Fibroblast of lung (primary cell): ENCODE measurements around the gene CCDC73. TPM values are rescaled to one million over a fixed set of nuclear protein-coding genes. Genes with fewer than 3 reads are reported as not detected.

ENCODE experiments used
- DNase-seq, 2 donors: peaks; one replicate each; pipeline versions ENCODE4 v3.0.0 to v3.0.0-alpha.2; 2010; ENCODE audit warnings: low read depth in 2 of 2
- H2AFZ ChIP-seq: 2 replicates; pipeline ENCODE4 v1.5.1; 2012; ENCODE audit warnings: low read length, control low read depth, inconsistent platforms
- H3K27ac ChIP-seq: 2 replicates; pipeline ENCODE4 v1.5.1; 2011; ENCODE audit warnings: low read length, control low read depth; ENCODE audit not compliant: insufficient read depth
- H3K27me3 ChIP-seq: 2 replicates; pipeline ENCODE4 v1.5.1; 2011; ENCODE audit warnings: mild to moderate bottlenecking, low read length; ENCODE audit not compliant: control insufficient read depth, insufficient read depth
- H3K36me3 ChIP-seq: 2 replicates; pipeline ENCODE4 v1.5.1; 2011; ENCODE audit warnings: low read length; ENCODE audit not compliant: control insufficient read depth, insufficient read depth
- H3K4me1 ChIP-seq: 2 replicates; pipeline ENCODE4 v1.5.1; 2011; ENCODE audit warnings: low read length; ENCODE audit not compliant: control insufficient read depth, insufficient read depth; ENCODE audit errors: extremely low read depth
- H3K4me2 ChIP-seq: 2 replicates; pipeline ENCODE4 v1.5.1; 2011; ENCODE audit warnings: low read length, control low read depth; ENCODE audit not compliant: insufficient read depth; ENCODE audit errors: extremely low read depth
- H3K4me3 ChIP-seq, 4 experiments: fragments of 200-600 bp in 1 of 4; sonication (generic) in 1 of 4; replicated peaks in 1 of 4; 2 replicates each; pipeline ENCODE4 v1.5.1; 2011 to 2016; ENCODE audit warnings: low read length in 4 of 4, low read depth in 3 of 4, mild to moderate bottlenecking in 3 of 4, control low read depth in 2 of 4, inconsistent platforms in 1 of 4, mixed read lengths in 1 of 4; ENCODE audit not compliant: insufficient read depth in 1 of 4; ENCODE audit errors: control extremely low read depth in 1 of 4
- H3K79me2 ChIP-seq: 2 replicates; pipeline ENCODE4 v1.5.1; 2012; ENCODE audit warnings: mild to moderate bottlenecking, low read length, inconsistent platforms; ENCODE audit not compliant: control insufficient read depth, insufficient read depth
- H3K9ac ChIP-seq: 2 replicates; pipeline ENCODE4 v1.5.1; 2011; ENCODE audit warnings: mild to moderate bottlenecking, low read length, control low read depth; ENCODE audit not compliant: insufficient read depth
- H3K9me3 ChIP-seq: 2 replicates; pipeline ENCODE4 v1.5.1; 2012; ENCODE audit warnings: low read depth, low read length; ENCODE audit not compliant: control insufficient read depth, insufficient read depth
- H4K20me1 ChIP-seq: 2 replicates; pipeline ENCODE4 v1.5.1; 2011; ENCODE audit warnings: low read length; ENCODE audit not compliant: control insufficient read depth, insufficient read depth; ENCODE audit errors: extremely low read depth
- CTCF ChIP-seq, 2 donors: IDR thresholded peaks in 1 of 2; conservative IDR thresholded peaks in 1 of 2; 1 replicate in 1 of 2; 2 replicates in 1 of 2; pipeline ENCODE4 v1.5.1; 2011 to 2012; ENCODE audit warnings: low read length in 2 of 2, control low read depth in 1 of 2, inconsistent platforms in 1 of 2, low read depth in 1 of 2, mild to moderate bottlenecking in 1 of 2
- EZH2 ChIP-seq: IDR thresholded peaks from 2 replicates; pipeline ENCODE4 v1.5.1; 2012; ENCODE audit warnings: low read length, control low read depth, mild to moderate bottlenecking; ENCODE audit errors: missing control alignments
- polyA plus RNA-seq, 2 donors: library from polyadenylated mRNA; depleted of rRNA in 1 of 2; stranded (reverse) in 1 of 2; unstranded in 1 of 2; fragments of >200 nt; gene quantifications; 2 replicates each; pipeline ENCODE4 v1.2.1, GENCODE V29; 2011 to 2012; ENCODE audit warnings: missing spikeins in 1 of 2
- total RNA-seq: library from RNA; depleted of rRNA; stranded (reverse); fragments of >200 nt; gene quantifications from 2 replicates; pipeline ENCODE4 v1.2.1, GENCODE V29; 2014

CCDC73 gene
- total and polyA plus RNA-seq, 2 donors (not counting 1 experiment from before 2014, with no cell fraction given), result under 0.01 TPM; not detected in 1

GRCh38 chr11:32594272-32594671 is 200.2 kb downstream of the CCDC73 start:
- no peak overlapping the region for H3K4me3 ChIP-seq
- H3K27me3 ChIP-seq, result no peaks in the 10 kb centered on the region
- H4K20me1 ChIP-seq, result no peaks in the 10 kb centered on the region
- TF ChIP-seq EZH2 (no peak), CTCF (conservative IDR thresholded peaks at IDR 0.05 in 1 of 2, IDR thresholded peaks at IDR 0.05 in 1 of 2; ENCODE audit: low read depth in 1 of 2, low read length in 2 of 2) (no peak)
- no peak overlapping the region for H2AFZ ChIP-seq
- H3K9me3 ChIP-seq, result no peaks in the 10 kb centered on the region
- no peak overlapping the region for H3K9ac ChIP-seq
- H3K4me1 ChIP-seq, result no peaks in the 10 kb centered on the region
- no peak overlapping the region for H3K27ac ChIP-seq
- peaks cover 12% of the 10 kb centered on the region for H3K36me3 ChIP-seq
- H3K4me2 ChIP-seq, result no peak overlapping the region
- H3K79me2 ChIP-seq, result peaks cover 4% of the 10 kb centered on the region
- no peak for DNase-seq

DNA sequence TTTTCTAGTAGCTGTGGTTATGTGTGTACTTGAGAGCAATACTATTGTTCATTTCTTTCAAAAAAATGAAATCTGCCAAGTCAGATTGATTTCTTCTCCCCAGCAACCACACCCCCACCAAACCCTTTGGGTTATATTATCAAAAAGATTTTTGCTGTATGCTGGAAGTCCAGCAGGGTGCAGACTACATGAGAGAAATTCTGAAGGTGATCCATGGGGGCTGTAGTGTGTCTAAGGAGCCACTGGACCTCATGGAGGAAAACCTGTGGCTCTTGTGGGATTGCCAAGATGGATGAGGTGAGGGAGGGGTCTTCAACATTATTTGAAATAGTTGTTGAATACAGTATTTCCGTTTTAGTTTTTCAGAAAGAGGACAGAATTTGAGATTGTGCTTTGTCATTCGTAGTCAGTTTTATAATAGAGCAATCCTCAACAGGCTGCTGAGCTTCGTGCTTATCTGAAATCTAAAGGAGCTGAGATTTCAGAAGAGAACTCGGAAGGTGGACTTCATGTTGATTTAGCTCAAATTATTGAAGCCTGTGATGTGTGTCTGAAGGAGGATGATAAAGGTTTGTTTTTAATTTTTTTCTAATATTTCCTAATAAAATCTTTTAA is 207.8 kb downstream of the CCDC73 start:
- Histone ChIP-seq H3K27me3 (no peaks in the 10 kb centered on the region), H3K4me2 (no peak overlapping the region), H3K79me2 (peaks cover 53% of the 10 kb centered on the region), H2AFZ (no peak overlapping the region), H3K27ac (no peak overlapping the region), H3K4me3 (no peak overlapping the region), H3K36me3 (peaks cover 7% of the 10 kb centered on the region), H3K9me3 (no peaks in the 10 kb centered on the region), H4K20me1 (no peaks in the 10 kb centered on the region), H3K9ac (no peak overlapping the region), H3K4me1 (no peaks in the 10 kb centered on the region)
- TF ChIP-seq EZH2 (no peak), CTCF (conservative IDR thresholded peaks at IDR 0.05 in 1 of 2, IDR thresholded peaks at IDR 0.05 in 1 of 2; ENCODE audit: low read depth in 1 of 2, low read length in 2 of 2) (peak; percentile 29 to 34)
- peak; percentile 16 to 20 for DNase-seq

DNA sequence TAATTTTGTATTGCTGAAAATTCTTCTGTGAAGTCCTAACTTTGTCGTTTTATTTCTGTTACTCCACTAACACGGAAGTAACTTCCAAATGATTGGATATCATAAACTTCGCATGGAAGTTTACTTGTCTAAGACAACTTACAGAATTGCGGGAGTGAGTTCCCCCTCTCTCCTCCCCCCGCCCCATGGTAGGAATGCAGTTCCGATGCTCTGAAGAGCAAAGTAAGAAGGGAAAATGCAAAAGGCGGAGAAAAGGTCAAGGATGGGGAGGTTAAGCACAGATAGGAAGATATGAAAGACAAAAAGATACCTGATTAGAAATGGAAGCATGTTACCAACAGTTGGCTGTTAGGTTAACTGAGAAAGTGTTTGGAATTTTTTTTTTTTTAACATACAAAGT is 209.5 kb downstream of the CCDC73 start:
- Histone ChIP-seq H3K27me3 (no peaks in the 10 kb centered on the region), H3K79me2 (peaks cover 50% of the 10 kb centered on the region), H3K9ac (peak overlapping the region; percentile 71), H3K36me3 (peaks cover 4% of the 10 kb centered on the region), H4K20me1 (no peaks in the 10 kb centered on the region), H3K4me3 (peak overlapping the region; percentile 70 to 97 (median 86)), H2AFZ (no peak overlapping the region), H3K4me2 (peak overlapping the region; percentile 53), H3K27ac (no peak overlapping the region), H3K9me3 (no peaks in the 10 kb centered on the region), H3K4me1 (no peaks in the 10 kb centered on the region)
- peak in 1 of 2 donors; percentile 11 for DNase-seq
- TF ChIP-seq CTCF (conservative IDR thresholded peaks at IDR 0.05 in 1 of 2, IDR thresholded peaks at IDR 0.05 in 1 of 2; ENCODE audit: low read depth in 1 of 2, low read length in 2 of 2) (no peak), EZH2 (no peak)
